Mesenchymal stem cell (in vitro differentiated cells and primary cell): ENCODE data around the gene PLA2G12B.
"Not testable (repeated sequence)": the region's sequence is repeated elsewhere in the genome, so short reads cannot be mapped to it uniquely, and the experiment has no call there.

Experiments
- DNase-seq: peaks from one replicate; pipeline ENCODE4 v3.0.0-alpha.2; 2013
- H2AFZ ChIP-seq: one replicate; pipeline ENCODE4 v1.6.1; 2013; ENCODE audit warnings: low read depth, mild to moderate bottlenecking, control low read depth, inconsistent platforms, low read length, moderate library complexity
- H2AK5ac ChIP-seq: 2 replicates; pipeline ENCODE4 v1.6.1; 2013; ENCODE audit warnings: low read length, moderate library complexity, mild to moderate bottlenecking, inconsistent platforms; ENCODE audit not compliant: severe bottlenecking
- H2BK120ac ChIP-seq: one replicate; pipeline ENCODE4 v1.6.1; 2013; ENCODE audit warnings: low read depth, mild to moderate bottlenecking, inconsistent platforms, low read length, moderate library complexity
- H2BK12ac ChIP-seq, 2 experiments: one replicate each; pipeline ENCODE4 v1.6.1; 2013; ENCODE audit warnings: inconsistent platforms in 2 of 2, low read length in 2 of 2, mild to moderate bottlenecking in 2 of 2, moderate library complexity in 2 of 2, control low read depth in 1 of 2
- H2BK15ac ChIP-seq: one replicate; pipeline ENCODE4 v1.6.1; 2013; ENCODE audit warnings: mild to moderate bottlenecking, low read depth, inconsistent platforms; ENCODE audit not compliant: poor library complexity, severe bottlenecking
- H2BK5ac ChIP-seq: 2 replicates; pipeline ENCODE4 v1.6.1; 2013; ENCODE audit warnings: low read depth, mild to moderate bottlenecking, low read length, control low read depth, inconsistent platforms; ENCODE audit not compliant: poor library complexity, severe bottlenecking
- H3K14ac ChIP-seq, 2 experiments: one replicate each; pipeline ENCODE4 v1.6.1; 2013; ENCODE audit warnings: inconsistent platforms in 2 of 2, low read length in 2 of 2, control low read depth in 1 of 2, mild to moderate bottlenecking in 1 of 2, moderate library complexity in 1 of 2
- H3K18ac ChIP-seq, 2 experiments: one replicate each; pipeline ENCODE4 v1.6.1; 2013; ENCODE audit warnings: inconsistent platforms in 2 of 2, low read length in 2 of 2, control low read depth in 1 of 2, low read depth in 1 of 2, mild to moderate bottlenecking in 1 of 2
- H3K23ac ChIP-seq, 2 experiments: one replicate each; pipeline ENCODE4 v1.6.1; 2013; ENCODE audit warnings: inconsistent platforms in 2 of 2, low read length in 2 of 2, mild to moderate bottlenecking in 2 of 2, moderate library complexity in 2 of 2, control low read depth in 1 of 2
- H3K27ac ChIP-seq: 2 replicates; pipeline ENCODE4 v1.5.1; 2013; ENCODE audit warnings: mild to moderate bottlenecking, moderate library complexity, low read length, control low read depth, inconsistent platforms; ENCODE audit not compliant: poor library complexity, severe bottlenecking
- H3K27me3 ChIP-seq, 2 experiments: 2 replicates each; pipeline versions ENCODE4 v1.6.1 to v1.7.0; 2013; ENCODE audit warnings: low read length in 2 of 2, mild to moderate bottlenecking in 2 of 2, moderate library complexity in 2 of 2, control low read depth in 1 of 2, inconsistent platforms in 1 of 2; ENCODE audit not compliant: control insufficient read depth in 1 of 2, insufficient read depth in 1 of 2
- H3K36me3 ChIP-seq, 2 experiments: 2 replicates each; pipeline versions ENCODE4 v1.6.1 to v1.7.0; 2013; ENCODE audit warnings: low read length in 2 of 2, control low read depth in 1 of 2, inconsistent platforms in 1 of 2, low read depth in 1 of 2, mild to moderate bottlenecking in 1 of 2; ENCODE audit not compliant: insufficient read depth in 2 of 2, control insufficient read depth in 1 of 2
- H3K4ac ChIP-seq, 2 experiments: one replicate each; pipeline ENCODE4 v1.6.1; 2013; ENCODE audit warnings: inconsistent platforms in 2 of 2, low read length in 2 of 2, mild to moderate bottlenecking in 2 of 2, moderate library complexity in 2 of 2, control low read depth in 1 of 2, low read depth in 1 of 2
- H3K4me1 ChIP-seq: 2 replicates; pipeline ENCODE4 v1.6.1; 2013; ENCODE audit warnings: low read depth, low read length, control low read depth; ENCODE audit not compliant: control insufficient read depth, insufficient read depth
- H3K4me2 ChIP-seq: 2 replicates; pipeline ENCODE4 v1.6.1; 2013; ENCODE audit warnings: low read length, mild to moderate bottlenecking, inconsistent platforms; ENCODE audit not compliant: poor library complexity, severe bottlenecking
- H3K4me3 ChIP-seq, 2 experiments: 2 replicates each; pipeline versions ENCODE4 v1.5.1 to v1.7.0; 2013; ENCODE audit warnings: low read length in 2 of 2, mild to moderate bottlenecking in 2 of 2, control low read depth in 1 of 2, low read depth in 1 of 2; ENCODE audit not compliant: insufficient read depth in 1 of 2
- H3K79me1 ChIP-seq: replicated peaks from 2 replicates; pipeline ENCODE4 v1.6.1; 2013; ENCODE audit warnings: mild to moderate bottlenecking, control low read depth, low read length, inconsistent platforms; ENCODE audit not compliant: poor library complexity, severe bottlenecking
- H3K9ac ChIP-seq: 2 replicates; pipeline ENCODE4 v1.7.0; 2013; ENCODE audit warnings: mild to moderate bottlenecking, low read length, moderate library complexity
- H3K9me3 ChIP-seq: 2 replicates; pipeline ENCODE4 v1.7.0; 2013; ENCODE audit warnings: mild to moderate bottlenecking, low read length; ENCODE audit not compliant: control insufficient read depth
- H4K8ac ChIP-seq: one replicate; pipeline ENCODE4 v1.6.1; 2013; ENCODE audit warnings: inconsistent platforms, mild to moderate bottlenecking, low read length, moderate library complexity
- H4K91ac ChIP-seq: one replicate; pipeline ENCODE4 v1.6.1; 2013; ENCODE audit warnings: mild to moderate bottlenecking, low read length, inconsistent platforms
- WGBS: methylation state at CpG from one replicate; pipeline ENCODE4 v1.1.7; 2013; ENCODE audit warnings: mixed read lengths; 5-methylcytosine and 5-hydroxymethylcytosine counted together

Gene PLA2G12B

GRCh38 chr10:72906446-72906845 is 48.2 kb downstream of the PLA2G12B start:
- no peak overlapping the region for H3K23ac ChIP-seq
- H4K91ac ChIP-seq, result no peak overlapping the region
- no peak overlapping the region for H2BK12ac ChIP-seq
- no peak overlapping the region for H3K4ac ChIP-seq
- H3K9ac ChIP-seq, result no peak overlapping the region
- no peaks in the 10 kb centered on the region for H3K36me3 ChIP-seq
- H3K14ac ChIP-seq, result no peak overlapping the region
- H2BK5ac ChIP-seq, result no peak overlapping the region
- H2BK120ac ChIP-seq, result no peak overlapping the region
- H2BK15ac ChIP-seq, result no peak overlapping the region
- H2AFZ ChIP-seq, result no peak overlapping the region
- no peak overlapping the region for H3K27ac ChIP-seq
- H4K8ac ChIP-seq, result no peak overlapping the region
- no peak overlapping the region for H2AK5ac ChIP-seq
- H3K27me3 ChIP-seq, result no peaks in the 10 kb centered on the region
- no peak for DNase-seq
- no peak overlapping the region for H3K4me3 ChIP-seq
- 96% methylated on average over 6 of the region's 6 CpGs for WGBS
- H3K18ac ChIP-seq, result no peak overlapping the region
- no peaks in the 10 kb centered on the region for H3K79me1 ChIP-seq
- no peak overlapping the region for H3K4me2 ChIP-seq
- no peaks in the 10 kb centered on the region for H3K4me1 ChIP-seq
- no peaks in the 10 kb centered on the region for H3K9me3 ChIP-seq

GRCh38 chr10:72904806-72905205 is 49.8 kb downstream of the PLA2G12B start:
- Histone ChIP-seq H3K4me3 (no peak overlapping the region), H3K36me3 (no peaks in the 10 kb centered on the region), H3K23ac (no peak overlapping the region), H4K8ac (no peak overlapping the region), H2BK12ac (no peak overlapping the region), H2AFZ (no peak overlapping the region), H3K18ac (no peak overlapping the region), H3K4ac (no peak overlapping the region), H2BK120ac (no peak overlapping the region), H3K27me3 (no peaks in the 10 kb centered on the region), H3K4me1 (no peaks in the 10 kb centered on the region), H3K9me3 (no peaks in the 10 kb centered on the region), H3K27ac (no peak overlapping the region), H3K9ac (no peak overlapping the region), H3K14ac (no peak overlapping the region), H3K4me2 (no peak overlapping the region), H2BK15ac (no peak overlapping the region), H4K91ac (no peak overlapping the region), H2AK5ac (no peak overlapping the region), H3K79me1 (no peaks in the 10 kb centered on the region), H2BK5ac (no peak overlapping the region)
- WGBS, result 85% methylated on average over 3 of the region's 3 CpGs
- no peak for DNase-seq

GRCh38 chr10:72903941-72904446 is 50.6 kb downstream of the PLA2G12B start:
- H2BK120ac ChIP-seq, H3K4me3 ChIP-seq, H3K27ac ChIP-seq, H2BK12ac ChIP-seq, H3K4ac ChIP-seq, H3K14ac ChIP-seq, H3K9ac ChIP-seq, H3K4me2 ChIP-seq, H3K9me3 ChIP-seq, H3K36me3 ChIP-seq, H3K18ac ChIP-seq, H3K27me3 ChIP-seq, H4K91ac ChIP-seq, H3K79me1 ChIP-seq, DNase-seq, H3K23ac ChIP-seq, H4K8ac ChIP-seq, H2BK5ac ChIP-seq, H2AFZ ChIP-seq, H2AK5ac ChIP-seq, H3K4me1 ChIP-seq, H2BK15ac ChIP-seq: not testable (repeated sequence)
- WGBS, result 97% methylated on average over 14 of the region's 15 CpGs

GRCh38 chr10:72899545-72899944 is 55.1 kb downstream of the PLA2G12B start:
- WGBS, result 100% methylated on average over 1 of the region's 1 CpG
- H3K23ac ChIP-seq, result no peak overlapping the region

More at GRCh38 chr10:72899545-72899944, 55.1 kb downstream of the PLA2G12B start:
- Histone ChIP-seq H4K8ac (no peak overlapping the region), H3K27ac (no peak overlapping the region), H2AK5ac (no peak overlapping the region), H3K18ac (no peak overlapping the region), H3K4me3 (no peak overlapping the region), H2BK5ac (no peak overlapping the region), H2BK12ac (no peak overlapping the region), H4K91ac (no peak overlapping the region), H3K4me2 (no peak overlapping the region), H3K79me1 (no peaks in the 10 kb centered on the region), H3K4ac (no peak overlapping the region), H2BK120ac (no peak overlapping the region), H2AFZ (no peak overlapping the region), H3K9me3 (no peaks in the 10 kb centered on the region), H3K36me3 (no peaks in the 10 kb centered on the region), H3K4me1 (no peaks in the 10 kb centered on the region), H2BK15ac (no peak overlapping the region), H3K9ac (no peak overlapping the region), H3K27me3 (no peaks in the 10 kb centered on the region), H3K14ac (no peak overlapping the region)
- no peak for DNase-seq
